Adrenal gland (tissue), 5 donors: ENCODE measurements around the gene NAP1L5.

Source experiments
- POLR2A ChIP-seq, 2 donors: fragments of 450-650 bp; IDR thresholded peaks; one replicate each; pipeline ENCODE4 v1.6.1; 2017; ENCODE audit warnings: antibody characterized with exemption in 2 of 2, mild to moderate bottlenecking in 2 of 2, moderate library complexity in 1 of 2
- TF ChIP-seq, protein P1 (sequence below), 6 experiments: fragments of 450-650 bp in 4 of 6; fragments of 200-600 bp in 2 of 6; sonication (generic) in 1 of 6; IDR thresholded peaks; 1 replicate in 5 of 6; 2 replicates in 1 of 6; pipeline versions ENCODE4 v1.5.1 to v1.8.0; 2016 to 2021; ENCODE audit warnings: antibody characterized with exemption in 6 of 6, mild to moderate bottlenecking in 2 of 6, moderate library complexity in 1 of 6
- donor health status: DM: no; HTN: no; CAD: no.

GRCh38 chr4:88649716-88650115 lies 47.9 kb downstream of the NAP1L5 start:
- TF ChIP-seq, protein P1, sequence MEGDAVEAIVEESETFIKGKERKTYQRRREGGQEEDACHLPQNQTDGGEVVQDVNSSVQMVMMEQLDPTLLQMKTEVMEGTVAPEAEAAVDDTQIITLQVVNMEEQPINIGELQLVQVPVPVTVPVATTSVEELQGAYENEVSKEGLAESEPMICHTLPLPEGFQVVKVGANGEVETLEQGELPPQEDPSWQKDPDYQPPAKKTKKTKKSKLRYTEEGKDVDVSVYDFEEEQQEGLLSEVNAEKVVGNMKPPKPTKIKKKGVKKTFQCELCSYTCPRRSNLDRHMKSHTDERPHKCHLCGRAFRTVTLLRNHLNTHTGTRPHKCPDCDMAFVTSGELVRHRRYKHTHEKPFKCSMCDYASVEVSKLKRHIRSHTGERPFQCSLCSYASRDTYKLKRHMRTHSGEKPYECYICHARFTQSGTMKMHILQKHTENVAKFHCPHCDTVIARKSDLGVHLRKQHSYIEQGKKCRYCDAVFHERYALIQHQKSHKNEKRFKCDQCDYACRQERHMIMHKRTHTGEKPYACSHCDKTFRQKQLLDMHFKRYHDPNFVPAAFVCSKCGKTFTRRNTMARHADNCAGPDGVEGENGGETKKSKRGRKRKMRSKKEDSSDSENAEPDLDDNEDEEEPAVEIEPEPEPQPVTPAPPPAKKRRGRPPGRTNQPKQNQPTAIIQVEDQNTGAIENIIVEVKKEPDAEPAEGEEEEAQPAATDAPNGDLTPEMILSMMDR (IDR thresholded peaks at IDR 0.05) = no peak
- TF ChIP-seq POLR2A (IDR thresholded peaks at IDR 0.05) = no peak
